Glomerular visceral epithelial cell (primary cell): Measurements from ENCODE around the gene MARCHF5.
"Not testable (repeated sequence)": the region's sequence is repeated elsewhere in the genome, so short reads cannot be mapped to it uniquely, and the experiment has no call there.

Source experiments
- DNase-seq: peaks from one replicate; pipeline ENCODE4 v3.0.0-alpha.2; 2016; ENCODE audit errors: extremely low spot score

The MARCHF5 gene

GRCh38 chr10:92305133-92306072, 14.4 kb downstream of the MARCHF5 start:
- DNase-seq, result no peak

GRCh38 chr10:92309272-92309671, 18.3 kb downstream of the MARCHF5 start:
- no peak for DNase-seq

GRCh38 chr10:92313750-92314149, 22.8 kb downstream of the MARCHF5 start:
- no peak for DNase-seq

- DNase-seq, result no peak
Observed at GRCh38 chr10:92316610-92317009, 25.6 kb downstream of the MARCHF5 start.

GRCh38 chr10:92323079-92323478, 32.1 kb downstream of the MARCHF5 start:
- DNase-seq, result no peak

GRCh38 chr10:92327445-92328433, 36.8 kb downstream of the MARCHF5 start:
- DNase-seq, result no peak

GRCh38 chr10:92328993-92329392, 38.0 kb downstream of the MARCHF5 start:
- no peak for DNase-seq

GRCh38 chr10:92329927-92330326, 39.0 kb downstream of the MARCHF5 start:
- not testable (repeated sequence) for DNase-seq

GRCh38 chr10:92342796-92343195, 51.8 kb downstream of the MARCHF5 start:
- DNase-seq, result no peak

- DNase-seq, result not testable (repeated sequence)
Observed at GRCh38 chr10:92345575-92345974, 54.6 kb downstream of the MARCHF5 start.

GRCh38 chr10:92347035-92347676, 56.2 kb downstream of the MARCHF5 start:
- not testable (repeated sequence) for DNase-seq

- no peak for DNase-seq
Observed at GRCh38 chr10:92350411-92350810, 59.4 kb downstream of the MARCHF5 start.

GRCh38 chr10:92354587-92354986, 63.6 kb downstream of the MARCHF5 start:
- no peak for DNase-seq

- DNase-seq, result peak; percentile 66
Observed at GRCh38 chr10:92356041-92356440, 65.1 kb downstream of the MARCHF5 start.

- DNase-seq, result no peak
Observed at GRCh38 chr10:92363498-92363897, 72.5 kb downstream of the MARCHF5 start.

- no peak for DNase-seq
Observed at GRCh38 chr10:92366412-92367021, 75.5 kb downstream of the MARCHF5 start.

- no peak for DNase-seq
Observed at GRCh38 chr10:92377962-92378361, 87.0 kb downstream of the MARCHF5 start.

- DNase-seq, result no peak
Observed at GRCh38 chr10:92381543-92381954, 90.6 kb downstream of the MARCHF5 start.

- DNase-seq, result no peak
Observed at GRCh38 chr10:92382631-92383030, 91.7 kb downstream of the MARCHF5 start.

GRCh38 chr10:92384741-92385140, 93.8 kb downstream of the MARCHF5 start:
- no peak for DNase-seq

GRCh38 chr10:92385831-92386230, 94.9 kb downstream of the MARCHF5 start:
- no peak for DNase-seq
